Measurements from ENCODE around the gene PEX6.

The PEX6 gene

GRCh38 chr6:42916288-42916687 lies 62.7 kb downstream of the PEX6 start:
- Histone ChIP-seq H3K9ac (ENCODE audit: low read depth, low read length) (no peak overlapping the region), H3K4me1 (ENCODE audit: control insufficient read depth, insufficient read depth, low read length) (no peaks in the 10 kb centered on the region), H3K36me3 (ENCODE audit: control insufficient read depth, insufficient read depth, low read length) (no peaks in the 10 kb centered on the region), H3K4me3 (ENCODE audit: low read depth, low read length) (no peak overlapping the region), H3K9me3 (ENCODE audit: control insufficient read depth, insufficient read depth, low read length) (no peaks in the 10 kb centered on the region), H3K27me3 (ENCODE audit: control insufficient read depth, insufficient read depth, low read length) (no peaks in the 10 kb centered on the region)

- H3K27me3 ChIP-seq (ENCODE audit: control insufficient read depth, insufficient read depth, low read length): no peaks in the 10 kb centered on the region
- no peak within 1 kb of the TSS for H3K9ac ChIP-seq (ENCODE audit: low read depth, low read length)
- H3K4me3 ChIP-seq (ENCODE audit: low read depth, low read length): no peak within 1 kb of the TSS
- no peaks in the 10 kb centered on the region for H3K36me3 ChIP-seq (ENCODE audit: control insufficient read depth, insufficient read depth, low read length)
- no peaks in the 10 kb centered on the region for H3K4me1 ChIP-seq (ENCODE audit: control insufficient read depth, insufficient read depth, low read length)
- no peaks in the 10 kb centered on the region for H3K9me3 ChIP-seq (ENCODE audit: control insufficient read depth, insufficient read depth, low read length)
These were observed 63.2 kb downstream of the PEX6 start, which contains the start of gene PTCRA for GRCh38 chr6:42915732-42916131. TSS of gene PTCRA (plus strand) at chr6:42916053. CDS start at chr6:42916070, 17 bp downstream.

GRCh38 chr6:42914546-42914945 lies 64.4 kb downstream of the PEX6 start:
- Histone ChIP-seq H3K4me1 (ENCODE audit: control insufficient read depth, insufficient read depth, low read length) (no peaks in the 10 kb centered on the region), H3K27me3 (ENCODE audit: control insufficient read depth, insufficient read depth, low read length) (no peaks in the 10 kb centered on the region), H3K9me3 (ENCODE audit: control insufficient read depth, insufficient read depth, low read length) (no peaks in the 10 kb centered on the region), H3K4me3 (ENCODE audit: low read depth, low read length) (no peak overlapping the region), H3K9ac (ENCODE audit: low read depth, low read length) (no peak overlapping the region), H3K36me3 (ENCODE audit: control insufficient read depth, insufficient read depth, low read length) (no peaks in the 10 kb centered on the region)
